ENCODE results near the gene HOXD9.

HOXD9 gene

DNA sequence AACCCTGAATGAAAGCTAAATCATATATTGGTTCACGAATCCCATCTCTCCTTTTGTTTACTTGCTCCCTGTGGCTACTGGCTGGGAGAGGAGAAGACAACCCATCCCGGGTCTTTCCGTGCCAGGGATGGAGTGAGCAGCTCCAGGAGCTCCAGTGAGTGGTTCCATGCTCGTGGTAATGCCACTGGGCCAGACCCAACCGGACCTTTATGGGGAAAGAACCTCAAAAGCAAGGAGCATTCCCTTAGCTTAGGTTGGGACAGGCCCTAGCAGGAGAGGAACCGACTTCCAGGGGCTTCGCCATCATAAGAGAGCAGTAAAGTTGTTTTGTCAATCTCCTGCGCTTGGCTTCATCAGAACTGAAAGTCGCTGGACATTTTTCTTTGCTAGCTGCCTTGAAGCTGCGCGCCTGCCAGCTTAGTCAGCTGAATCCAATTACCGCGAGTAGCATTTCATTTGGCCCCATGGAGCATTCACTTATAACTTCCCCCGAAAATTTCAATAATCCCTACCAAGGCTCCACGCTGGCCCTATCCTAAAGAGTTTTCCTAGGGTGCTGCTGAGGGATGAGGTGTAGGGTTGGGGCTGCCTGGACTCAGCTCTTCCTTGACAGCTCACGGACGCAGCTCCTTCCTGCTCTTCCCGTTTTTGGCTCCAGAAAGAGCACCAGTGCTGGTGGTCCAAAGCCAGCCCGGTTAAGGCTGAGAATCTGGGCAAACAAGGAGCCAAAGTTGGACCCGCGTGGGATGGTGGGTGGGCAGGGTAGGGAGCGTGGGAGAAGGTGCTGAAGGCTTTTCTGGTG, 39.5 kb downstream of the HOXD9 start:
- in situ Hi-C loops (cut with HindIII; ENCODE audit: low sequenced_read_pairs): no loop called here

DNA sequence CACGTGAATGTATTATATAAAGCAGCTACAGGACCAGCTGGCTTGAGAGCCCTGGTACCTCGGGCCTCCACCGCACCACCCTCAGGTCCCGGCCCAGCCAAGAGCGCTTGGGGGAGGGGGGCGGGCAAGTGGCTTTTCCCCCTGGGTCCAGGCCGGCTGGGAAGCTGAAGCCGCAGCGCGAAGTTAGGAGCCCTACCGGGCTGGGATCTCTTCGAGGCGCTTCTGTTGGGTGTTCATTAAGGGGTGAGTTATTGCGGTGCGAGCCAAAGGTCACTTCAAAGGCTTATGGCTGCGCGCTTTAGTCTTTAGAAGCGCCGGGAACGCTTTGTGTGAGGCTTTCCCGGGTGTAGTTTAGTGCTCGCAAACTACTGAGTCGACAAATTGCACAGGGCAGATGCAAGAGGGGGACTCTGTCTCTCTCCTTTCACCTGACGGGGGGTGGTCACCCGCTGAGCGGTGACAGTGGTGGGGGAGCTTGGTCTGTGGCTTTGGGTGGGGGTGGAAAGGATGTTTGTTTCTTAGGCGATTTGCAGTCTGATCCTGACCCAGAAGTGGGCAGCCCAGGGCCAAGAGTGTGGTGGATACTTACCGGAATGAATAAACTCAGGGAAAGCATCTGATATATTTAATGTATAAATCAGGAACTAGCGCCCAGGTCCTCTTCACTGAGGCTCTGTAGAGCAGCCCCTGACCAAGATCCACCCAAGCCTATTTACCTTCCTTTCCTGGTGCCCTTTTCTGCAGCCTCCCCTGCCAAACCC, 40.6 kb downstream of the HOXD9 start:
- in situ Hi-C loops (cut with HindIII; ENCODE audit: low sequenced_read_pairs): no loop called here

DNA sequence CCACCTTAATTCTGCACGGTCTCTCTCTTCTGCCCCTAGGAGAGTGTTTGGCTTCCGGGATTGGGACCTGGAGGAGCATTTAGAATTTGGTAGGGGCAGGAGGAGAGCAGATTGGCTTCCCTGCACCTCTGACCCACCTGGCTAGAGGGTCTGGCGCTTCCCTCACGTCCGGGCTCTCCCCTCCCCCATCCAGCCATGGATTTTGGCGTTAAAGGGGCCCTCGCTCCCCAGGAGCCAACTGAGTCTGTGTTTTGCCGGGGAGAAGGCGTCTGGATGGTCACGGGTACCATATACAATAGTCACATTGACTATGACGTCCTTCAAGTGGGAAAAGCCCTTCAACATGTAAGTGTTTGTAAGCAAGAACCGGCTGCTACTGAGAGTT, 41.1 kb downstream of the HOXD9 start:
- in situ Hi-C loops (cut with HindIII; ENCODE audit: low sequenced_read_pairs): no loop called here

DNA sequence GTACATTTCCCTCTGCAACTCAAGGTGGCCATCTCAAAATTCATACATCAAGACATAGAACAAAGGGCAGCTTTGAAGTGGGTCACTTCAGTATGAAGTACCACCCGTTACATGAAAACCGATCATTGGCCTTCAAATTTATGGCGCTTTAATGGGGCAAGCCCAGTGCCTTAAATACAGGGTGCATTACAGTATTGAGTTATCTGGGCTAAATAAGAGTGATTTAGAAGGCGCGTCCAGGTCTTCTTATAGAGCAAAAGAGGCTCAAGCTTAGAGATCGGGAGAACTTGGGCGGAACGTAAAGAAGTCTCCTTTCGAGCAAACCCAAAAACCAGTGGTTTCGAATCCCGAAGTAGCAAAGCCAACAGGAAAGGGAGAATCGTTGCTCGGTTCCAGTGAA, 41.7 kb downstream of the HOXD9 start:
- in situ Hi-C loops (cut with HindIII; ENCODE audit: low sequenced_read_pairs): no loop called here

DNA sequence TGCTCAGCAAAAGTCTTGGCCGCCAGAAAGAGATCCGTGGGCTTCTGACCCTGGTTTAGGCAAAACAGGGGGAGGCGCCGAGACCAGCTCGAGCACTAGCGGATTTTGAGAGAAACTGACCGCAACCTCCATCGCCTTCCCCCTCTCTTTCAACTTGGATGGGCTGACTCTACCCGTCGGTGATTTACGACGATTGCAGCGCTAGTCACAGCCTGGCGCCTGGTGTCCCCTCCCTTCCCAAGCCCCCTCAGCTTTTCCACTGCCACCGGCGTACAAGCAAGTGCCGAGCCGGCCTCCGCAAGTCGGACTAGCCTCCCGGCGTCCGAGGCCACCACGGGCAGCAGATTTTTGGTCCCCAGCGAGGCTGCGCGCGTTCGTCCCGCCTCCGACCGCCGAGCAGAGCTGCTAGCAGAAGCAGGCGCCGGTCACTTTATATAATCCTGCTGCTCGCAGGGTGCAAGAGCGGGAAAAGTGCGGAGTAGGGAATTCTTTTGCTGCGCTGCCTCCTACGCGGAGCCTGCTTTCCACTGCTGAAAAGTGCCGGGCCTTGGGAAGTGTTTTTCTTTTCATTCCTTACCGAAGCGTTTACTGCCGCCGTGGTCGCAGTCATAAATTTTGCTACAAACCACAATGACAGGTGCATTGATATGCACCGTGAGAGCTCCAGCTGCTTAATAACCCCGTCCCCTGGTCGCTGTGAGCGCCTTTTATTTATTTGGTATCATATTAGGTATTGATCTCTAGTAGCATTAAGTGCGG, 42.3 kb downstream of the HOXD9 start:
- in situ Hi-C loops (cut with HindIII; ENCODE audit: low sequenced_read_pairs): no loop called here

DNA sequence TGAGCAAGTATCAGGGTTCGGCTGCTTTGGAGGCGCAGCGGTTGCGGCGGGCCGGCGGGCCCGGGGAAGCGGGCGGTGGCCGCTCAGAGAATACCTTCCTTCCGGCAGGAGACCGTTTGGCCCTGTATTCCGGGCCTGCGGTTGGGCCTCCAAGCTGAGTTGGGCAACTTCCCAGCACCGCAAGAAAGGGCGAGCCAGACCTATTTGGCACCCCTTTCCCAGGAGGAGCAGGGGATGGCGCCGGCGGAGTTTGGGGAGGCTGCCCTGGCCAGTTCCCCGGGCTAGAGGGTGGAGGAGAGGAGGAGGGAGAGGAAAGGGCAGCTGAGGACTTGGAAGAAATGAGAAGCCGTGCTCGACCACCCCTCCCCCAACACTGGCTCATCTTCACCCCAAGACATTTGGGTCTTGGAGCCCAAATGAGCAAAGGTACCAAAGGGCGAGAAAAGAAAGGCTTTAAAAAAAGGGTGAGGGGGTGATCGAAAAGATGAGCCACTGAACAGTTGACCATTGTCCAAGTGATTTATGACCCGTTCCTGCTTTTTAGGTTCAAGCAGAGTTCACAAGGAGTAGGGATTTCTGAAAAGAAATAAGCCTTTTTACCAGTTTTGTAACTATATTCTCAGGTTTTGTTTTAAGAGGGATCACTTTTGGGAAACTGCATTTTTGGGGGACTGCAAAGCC, 43.0 kb downstream of the HOXD9 start:
- in situ Hi-C loops (cut with HindIII; ENCODE audit: low sequenced_read_pairs): no loop called here

DNA sequence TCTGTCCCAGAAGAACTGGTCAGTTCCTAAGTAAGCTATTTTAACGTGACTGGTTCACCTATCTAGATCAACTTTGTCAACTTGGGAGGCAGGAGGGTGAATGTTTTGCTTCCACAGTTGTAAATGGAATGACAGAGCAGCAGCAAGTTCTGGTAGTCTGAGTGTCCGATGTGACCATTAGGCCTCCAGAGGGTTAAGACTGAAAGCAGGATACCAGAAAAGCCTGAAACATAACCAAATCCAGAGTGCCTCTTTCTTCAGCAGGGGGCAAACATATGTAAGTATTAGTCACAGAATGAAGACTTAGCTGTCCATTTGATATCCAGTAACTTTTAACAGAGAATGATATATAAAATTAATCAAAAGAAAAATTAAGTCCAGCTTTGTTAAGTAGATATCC, 43.8 kb downstream of the HOXD9 start:
- in situ Hi-C loops (cut with HindIII; ENCODE audit: low sequenced_read_pairs): no loop called here

DNA sequence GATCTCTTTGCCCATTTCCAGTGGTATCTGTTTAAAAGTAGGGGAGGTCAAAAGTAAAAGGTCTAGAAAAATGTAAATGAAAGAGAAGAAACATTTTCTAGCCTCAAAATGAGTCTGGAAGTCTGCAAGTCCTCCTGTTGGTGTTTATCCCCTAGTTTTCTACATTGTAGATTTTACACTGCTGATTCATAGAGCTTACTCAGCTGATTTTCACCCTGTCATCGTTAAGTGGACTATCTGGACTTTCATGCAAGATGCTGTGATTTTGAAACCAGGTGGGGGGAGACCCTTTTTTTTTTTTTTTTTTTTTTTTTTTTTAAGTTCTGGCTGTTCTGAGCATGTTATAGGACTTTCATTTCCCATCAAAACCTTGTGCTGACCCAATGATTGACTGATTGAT, 44.9 kb downstream of the HOXD9 start:
- in situ Hi-C loops (cut with HindIII; ENCODE audit: low sequenced_read_pairs): no loop called here

DNA sequence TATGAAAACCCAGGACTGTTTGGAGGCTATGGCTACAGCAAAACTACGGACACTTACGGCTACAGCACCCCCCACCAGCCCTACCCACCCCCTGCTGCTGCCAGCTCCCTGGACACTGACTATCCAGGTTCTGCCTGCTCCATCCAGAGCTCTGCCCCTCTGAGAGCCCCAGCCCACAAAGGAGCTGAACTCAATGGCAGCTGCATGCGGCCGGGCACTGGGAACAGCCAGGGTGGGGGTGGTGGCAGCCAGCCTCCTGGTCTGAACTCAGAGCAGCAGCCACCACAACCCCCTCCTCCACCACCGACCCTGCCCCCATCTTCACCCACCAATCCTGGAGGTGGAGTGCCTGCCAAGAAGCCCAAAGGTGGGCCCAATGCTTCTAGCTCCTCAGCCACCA, 46.7 kb downstream of the HOXD9 start:
- in situ Hi-C loops (cut with HindIII; ENCODE audit: low sequenced_read_pairs): no loop called here

DNA sequence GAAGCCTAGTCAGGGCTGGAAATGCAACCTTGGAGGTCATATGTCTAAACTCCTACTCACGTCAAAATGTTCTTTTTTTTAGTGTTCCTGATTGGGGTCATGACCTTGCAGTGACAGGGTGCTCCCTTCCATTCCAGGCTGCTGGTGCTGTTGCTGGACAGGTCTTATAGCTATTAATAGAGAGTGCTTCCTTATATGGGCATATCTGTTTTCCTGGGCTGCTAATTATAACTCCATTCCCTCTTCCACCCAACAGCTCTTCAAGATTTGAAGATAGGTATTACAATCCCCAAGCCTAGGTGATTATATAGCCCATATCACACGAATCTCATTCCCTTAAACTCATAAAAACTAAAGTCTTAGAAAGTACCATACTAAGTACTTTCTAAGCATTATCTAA, 47.2 kb downstream of the HOXD9 start:
- in situ Hi-C loops (cut with HindIII; ENCODE audit: low sequenced_read_pairs): no loop called here

DNA sequence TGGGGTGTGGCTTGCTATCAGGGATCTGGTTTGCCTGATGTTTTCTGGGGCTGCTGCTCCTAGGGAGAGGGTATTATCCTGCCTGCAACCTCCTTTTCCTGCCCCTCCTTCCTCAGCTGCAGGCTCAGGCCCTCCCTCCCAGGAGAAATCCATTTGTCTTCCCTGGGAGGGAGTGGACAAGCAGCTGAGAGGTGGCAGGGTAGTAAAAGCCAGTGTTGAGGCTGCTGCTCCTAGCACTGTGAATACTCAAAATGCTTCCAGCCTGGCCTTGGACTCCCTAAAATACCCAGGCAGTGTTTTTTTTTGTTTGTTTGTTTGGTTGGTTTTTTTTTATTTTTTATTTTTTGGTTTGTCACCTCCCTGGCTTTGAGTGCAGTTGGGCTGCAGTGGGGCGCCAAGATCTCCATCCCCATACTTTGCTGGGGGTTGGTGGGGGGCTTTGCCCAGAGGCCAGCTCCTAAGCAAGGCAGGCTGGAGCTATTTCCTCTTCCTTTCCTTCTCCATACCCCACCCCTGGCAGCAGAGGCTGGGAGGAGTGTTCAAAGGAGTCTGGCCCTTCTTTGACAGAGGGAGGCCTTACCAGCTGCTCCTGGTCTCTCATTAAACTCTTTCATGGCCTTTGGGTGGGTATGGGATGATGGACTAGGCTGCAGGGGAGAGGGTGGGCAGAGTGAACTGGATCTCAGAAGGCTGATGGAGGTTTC, 48.2 kb downstream of the HOXD9 start:
- in situ Hi-C loops (cut with HindIII; ENCODE audit: low sequenced_read_pairs): no loop called here

DNA sequence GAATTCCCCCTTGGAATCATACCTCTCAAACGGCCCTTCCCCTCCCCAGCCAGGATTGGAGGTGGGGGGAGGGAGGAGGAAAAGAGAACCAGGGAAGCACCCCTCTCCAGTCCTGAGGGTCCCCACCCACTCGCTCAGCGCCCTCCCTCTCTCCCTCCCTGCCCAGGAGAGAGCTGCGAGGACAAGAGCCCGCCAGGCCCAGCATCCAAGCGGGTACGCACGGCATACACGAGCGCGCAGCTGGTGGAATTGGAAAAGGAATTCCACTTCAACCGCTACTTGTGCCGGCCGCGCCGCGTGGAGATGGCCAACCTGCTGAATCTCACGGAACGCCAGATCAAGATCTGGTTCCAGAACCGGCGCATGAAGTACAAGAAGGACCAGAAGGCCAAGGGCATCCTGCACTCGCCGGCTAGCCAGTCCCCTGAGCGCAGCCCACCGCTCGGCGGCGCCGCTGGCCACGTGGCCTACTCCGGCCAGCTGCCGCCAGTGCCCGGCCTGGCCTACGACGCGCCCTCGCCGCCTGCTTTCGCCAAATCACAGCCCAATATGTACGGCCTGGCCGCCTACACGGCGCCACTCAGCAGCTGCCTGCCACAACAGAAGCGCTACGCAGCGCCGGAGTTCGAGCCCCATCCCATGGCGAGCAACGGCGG, 49.0 kb downstream of the HOXD9 start:
- in situ Hi-C loops (cut with HindIII; ENCODE audit: low sequenced_read_pairs): no loop called here

DNA sequence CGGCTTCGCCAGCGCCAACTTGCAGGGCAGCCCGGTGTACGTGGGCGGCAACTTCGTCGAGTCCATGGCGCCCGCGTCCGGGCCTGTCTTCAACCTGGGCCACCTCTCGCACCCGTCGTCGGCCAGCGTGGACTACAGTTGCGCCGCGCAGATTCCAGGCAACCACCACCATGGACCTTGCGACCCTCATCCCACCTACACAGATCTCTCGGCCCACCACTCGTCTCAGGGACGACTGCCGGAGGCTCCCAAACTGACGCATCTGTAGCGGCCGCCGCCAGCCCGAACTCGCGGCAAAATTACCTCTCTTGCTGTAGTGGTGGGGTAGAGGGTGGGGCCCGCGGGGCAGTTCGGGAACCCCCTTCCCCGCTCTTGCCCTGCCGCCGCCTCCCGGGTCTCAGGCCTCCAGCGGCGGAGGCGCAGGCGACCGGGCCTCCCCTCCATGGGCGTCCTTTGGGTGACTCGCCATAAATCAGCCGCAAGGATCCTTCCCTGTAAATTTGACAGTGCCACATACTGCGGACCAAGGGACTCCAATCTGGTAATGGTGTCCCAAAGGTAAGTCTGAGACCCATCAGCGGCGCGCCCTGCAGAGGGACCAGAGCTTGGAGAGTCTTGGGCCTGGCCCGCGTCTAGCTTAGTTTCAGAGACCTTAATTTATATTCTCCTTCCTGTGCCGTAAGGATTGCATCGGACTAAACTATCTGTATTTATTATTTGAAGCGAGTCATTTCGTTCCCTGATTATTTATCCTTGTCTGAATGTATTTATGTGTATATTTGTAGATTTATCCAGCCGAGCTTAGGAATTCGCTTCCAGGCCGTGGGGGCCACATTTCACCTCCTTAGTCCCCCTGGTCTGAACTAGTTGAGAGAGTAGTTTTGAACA, 49.7 kb downstream of the HOXD9 start:
- in situ Hi-C loops (cut with HindIII; ENCODE audit: low sequenced_read_pairs): no loop called here

DNA sequence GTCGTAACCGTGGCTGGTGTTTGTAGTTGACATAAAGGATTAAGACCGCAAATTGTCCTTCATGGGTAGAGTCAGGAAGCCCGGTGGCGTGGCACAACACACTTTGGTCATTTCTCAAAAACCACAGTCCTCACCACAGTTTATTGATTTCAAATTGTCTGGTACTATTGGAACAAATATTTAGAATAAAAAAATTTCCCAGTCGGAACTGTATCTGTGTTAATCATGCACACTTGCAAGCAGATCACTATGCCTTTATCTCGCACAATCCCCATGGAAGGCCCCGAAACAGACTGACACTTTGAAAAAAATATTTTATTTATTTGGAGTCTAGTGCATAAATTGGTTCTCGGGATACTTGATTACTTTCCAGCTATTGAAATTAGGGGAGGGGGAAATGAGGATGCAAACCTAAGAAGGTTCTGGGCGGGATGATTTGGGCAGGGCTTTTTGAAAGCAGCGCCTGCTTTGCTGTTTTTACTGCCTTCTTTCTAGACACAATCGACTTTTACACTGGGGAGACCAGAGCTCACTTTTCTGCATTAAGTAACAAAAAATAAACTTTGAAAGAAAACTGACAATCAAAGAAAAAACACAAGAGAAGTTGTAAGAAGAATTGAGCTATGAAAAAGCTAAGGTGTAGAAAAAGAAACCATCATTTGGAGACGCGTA, 50.5 kb downstream of the HOXD9 start:
- in situ Hi-C loops (cut with HindIII; ENCODE audit: low sequenced_read_pairs): no loop called here

DNA sequence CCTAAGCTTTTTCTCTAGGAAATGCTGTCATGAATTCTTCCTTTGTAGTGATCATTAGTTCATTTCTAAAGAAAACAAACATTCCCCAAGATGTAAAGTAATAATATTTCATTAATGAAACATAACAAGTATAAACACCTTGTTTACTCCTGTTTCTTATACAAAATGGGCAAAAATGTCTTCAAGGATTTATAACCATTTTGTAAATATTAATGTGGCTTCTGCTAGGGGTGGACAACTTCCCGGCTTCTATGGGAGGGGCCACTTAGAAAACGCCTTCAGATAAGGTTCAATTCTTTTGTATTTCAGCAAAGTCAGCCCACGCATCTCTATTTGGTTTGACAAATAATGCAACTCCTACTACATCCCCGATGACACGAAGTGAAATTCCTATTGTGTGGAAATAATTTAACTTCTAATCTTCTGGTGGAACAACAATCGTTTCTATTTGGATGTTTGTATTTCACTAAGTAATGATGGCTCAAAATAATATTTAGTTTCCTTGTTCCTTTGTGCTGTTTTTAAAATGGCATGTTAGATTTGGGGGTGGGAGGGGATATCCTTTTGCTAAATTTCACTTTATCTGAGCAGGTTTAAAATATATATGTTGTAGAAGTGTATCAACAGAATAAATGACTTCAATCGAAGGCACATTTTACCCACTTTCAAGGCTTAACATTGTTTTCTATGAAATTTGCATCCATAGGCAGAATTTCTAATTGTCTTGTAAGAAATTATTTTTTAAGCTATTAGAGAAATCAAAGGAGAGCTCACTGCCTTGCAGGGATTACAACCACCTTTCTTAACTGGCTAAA, 51.3 kb downstream of the HOXD9 start:
- in situ Hi-C loops (cut with HindIII; ENCODE audit: low sequenced_read_pairs): no loop called here

DNA sequence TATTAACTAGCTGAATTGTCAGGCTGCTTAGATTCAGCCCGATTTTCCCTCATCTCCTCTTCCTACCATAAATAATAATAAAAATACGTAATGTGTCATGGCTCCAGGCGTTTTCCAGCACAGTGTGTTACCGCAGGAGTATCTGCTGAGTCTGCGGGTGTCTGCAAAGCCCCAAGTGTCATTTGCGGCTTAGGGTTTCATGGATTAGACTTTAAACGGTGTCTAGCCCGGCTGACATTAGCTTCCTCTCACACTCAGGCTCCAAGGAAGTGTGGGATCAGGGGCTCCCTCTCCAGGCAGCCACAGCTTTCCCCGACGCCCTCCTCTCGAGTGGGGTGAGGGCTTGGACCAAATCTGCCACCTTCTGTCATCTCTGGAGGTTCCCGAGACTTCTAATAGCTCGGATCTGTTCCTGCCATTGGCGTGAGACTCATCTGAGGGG, 51.9 kb downstream of the HOXD9 start:
- in situ Hi-C loops (cut with HindIII; ENCODE audit: low sequenced_read_pairs): no loop called here
